Omental fat pad (tissue), 4 donors: Measurements from ENCODE around the gene FGGY. TPM values are rescaled to one million over a fixed set of nuclear protein-coding genes. Genes with fewer than 3 reads are reported as not detected.

Experiments
- ATAC-seq: fragments of 150-250 bp; one replicate; pipeline ENCODE4 v1.9.1; 2016; ENCODE audit warnings: mild to moderate bottlenecking, moderate library complexity; ENCODE audit not compliant: low FRiP score
- DNase-seq: peaks from one replicate; pipeline ENCODE4 v3.0.0-alpha.2; 2019; ENCODE audit warnings: low spot score
- CTCF ChIP-seq, 3 donors: fragments of 450-650 bp; IDR thresholded peaks; one replicate each; pipeline ENCODE4 v1.5.1; 2016 to 2017; ENCODE audit warnings: antibody characterized with exemption in 3 of 3, mild to moderate bottlenecking in 3 of 3, moderate library complexity in 2 of 3
- total RNA-seq, 4 donors: library from RNA; depleted of rRNA; stranded (reverse); fragments of >200 nt; gene quantifications; one replicate each; pipeline ENCODE4 v1.1.0, GENCODE V29; 2016

FGGY gene
- total RNA-seq, 4 donors from 2014 or later = 4.9 to 20.6 (median 10.7) TPM

GRCh38 chr1:59516881-59517280 lies 220.0 kb downstream of the FGGY start:
- TF ChIP-seq CTCF (IDR thresholded peaks at IDR 0.05) = no peak
- peak; percentile 56 for ATAC-seq

GRCh38 chr1:59520194-59520593 lies 223.3 kb downstream of the FGGY start:
- DNase-seq (no peak), ATAC-seq (peak; percentile 70)
- no peak for TF ChIP-seq CTCF (IDR thresholded peaks at IDR 0.05)

More at GRCh38 chr1:59516881-59517280, 220.0 kb downstream of the FGGY start:
- DNase-seq = no peak

- no peak for TF ChIP-seq CTCF (IDR thresholded peaks at IDR 0.05)
- ATAC-seq (peak; percentile 46), DNase-seq (no peak)
These were observed 224.0 kb downstream of the FGGY start for GRCh38 chr1:59520827-59521418.

GRCh38 chr1:59521456-59521855 lies 224.6 kb downstream of the FGGY start:
- no peak for TF ChIP-seq CTCF (IDR thresholded peaks at IDR 0.05)

GRCh38 chr1:59522925-59523505 lies 226.1 kb downstream of the FGGY start:
- TF ChIP-seq CTCF (IDR thresholded peaks at IDR 0.05) = no peak
- DNase-seq (no peak), ATAC-seq (no peak)

More at GRCh38 chr1:59521456-59521855, 224.6 kb downstream of the FGGY start:
- DNase-seq = no peak
- no peak for ATAC-seq

- no peak for ATAC-seq
- DNase-seq = no peak
- no peak for TF ChIP-seq CTCF (IDR thresholded peaks at IDR 0.05)
These were observed 227.0 kb downstream of the FGGY start for GRCh38 chr1:59523745-59524450.
